Natural killer cell (primary cell): ENCODE data around the gene C1D. TPM values are rescaled to one million over a fixed set of nuclear protein-coding genes. Genes with fewer than 3 reads are reported as not detected.
"Not testable (repeated sequence)": the region's sequence is repeated elsewhere in the genome, so short reads cannot be mapped to it uniquely, and the experiment has no call there.

Source experiments
- ATAC-seq, 3 donors: fragments of 150-1000 bp in 2 of 3; fragments of 200-7000 bp in 1 of 3; cut with Tn5 transposase; 1 replicate in 1 of 3; 2 replicates in 2 of 3; pipeline ENCODE4 v1.10.0; 2021; ENCODE audit warnings: mild to moderate bottlenecking in 2 of 3, moderate library complexity in 2 of 3
- DNase-seq, 2 donors: peaks; one replicate each; pipeline versions ENCODE4 v3.0.0 to v3.0.0-alpha.2; 2013 to 2021; ENCODE audit warnings: mixed read lengths in 1 of 2
- H3K27ac ChIP-seq: one replicate; pipeline ENCODE4 v1.5.1; 2013; ENCODE audit warnings: mild to moderate bottlenecking, low read length
- H3K27me3 ChIP-seq: one replicate; pipeline ENCODE4 v1.6.1; 2013; ENCODE audit warnings: low read length; ENCODE audit not compliant: control insufficient read depth, insufficient read depth
- H3K36me3 ChIP-seq: one replicate; pipeline ENCODE4 v1.6.1; 2013; ENCODE audit warnings: low read length; ENCODE audit not compliant: control insufficient read depth, insufficient read depth
- H3K4me1 ChIP-seq: one replicate; pipeline ENCODE4 v1.6.1; 2013; ENCODE audit warnings: low read length; ENCODE audit not compliant: control insufficient read depth, insufficient read depth
- H3K4me3 ChIP-seq: one replicate; pipeline ENCODE4 v1.5.1; 2013; ENCODE audit warnings: low read length
- H3K9me3 ChIP-seq: one replicate; pipeline ENCODE4 v1.6.1; 2013; ENCODE audit warnings: low read length; ENCODE audit not compliant: control insufficient read depth, insufficient read depth
- H3K27ac Mint-ChIP-seq, 2 donors: one replicate each; pipeline ENCODE4 v1.8.0; 2022; ENCODE audit warnings: mild to moderate bottlenecking in 2 of 2, mixed read lengths in 2 of 2, moderate library complexity in 1 of 2
- H3K27me3 Mint-ChIP-seq, 2 donors: one replicate each; pipeline ENCODE4 v1.8.0; 2022; ENCODE audit warnings: low read depth in 2 of 2, mixed read lengths in 2 of 2
- H3K36me3 Mint-ChIP-seq: one replicate; pipeline ENCODE4 v1.8.0; 2022; ENCODE audit warnings: mixed read lengths
- H3K4me1 Mint-ChIP-seq, 2 donors: one replicate each; pipeline ENCODE4 v1.8.0; 2022; ENCODE audit warnings: mixed read lengths in 2 of 2
- H3K4me3 Mint-ChIP-seq: one replicate; pipeline ENCODE4 v1.8.0; 2022; ENCODE audit warnings: mild to moderate bottlenecking, moderate library complexity, mixed read lengths
- H3K9me3 Mint-ChIP-seq, 2 donors: one replicate each; pipeline ENCODE4 v1.8.0; 2022; ENCODE audit warnings: mixed read lengths in 2 of 2
- CTCF ChIP-seq: fragments of 200-600 bp; IDR thresholded peaks from one replicate; pipeline ENCODE4 v1.8.0; 2022; ENCODE audit warnings: antibody characterized with exemption
- WGBS: methylation state at CpG from one replicate; pipeline ENCODE4 v1.1.7; 2013; ENCODE audit warnings: missing lambda C conversion rate; ENCODE audit not compliant: insufficient coverage; 5-methylcytosine and 5-hydroxymethylcytosine counted together
- intact Hi-C: fragments of 100-400 bp; cut with micrococcal nuclease; formaldehyde crosslinking; loops from one replicate; pipeline ENCODE4 v1.14.2; 2022
- total RNA-seq, 4 donors: library from RNA; stranded (reverse); fragments of 120-200 nt in 1 of 4; gene quantifications; one replicate each; pipeline versions ENCODE4 v1.2.3 to v1.2.4, GENCODE V29; 2013 to 2022

C1D gene
- total RNA-seq, 3 donors from 2014 or later (not counting 1 experiment from before 2014, with no cell fraction given): 21.5 to 30.3 (median 22.6) TPM

- 94% methylated on average over 3 of the region's 3 CpGs for WGBS
- Histone ChIP-seq H3K27me3 (no peaks in the 10 kb centered on the region), H3K27ac (no peak overlapping the region), H3K36me3 (no peaks in the 10 kb centered on the region), H3K4me1 (no peaks in the 10 kb centered on the region), H3K9me3 (no peaks in the 10 kb centered on the region), H3K4me3 (no peak overlapping the region)
- no peak for TF ChIP-seq CTCF
- H3K27me3 Mint-ChIP-seq: peaks cover 16 to 41% of the 10 kb centered on the region in 2 donors
- H3K4me3 Mint-ChIP-seq: no peak overlapping the region
- no peaks in the 10 kb centered on the region for H3K4me1 Mint-ChIP-seq
- ATAC-seq: no peak
- H3K27ac Mint-ChIP-seq: no peak overlapping the region
- DNase-seq: no peak
- H3K9me3 Mint-ChIP-seq: no peaks in the 10 kb centered on the region
- no peaks in the 10 kb centered on the region for H3K36me3 Mint-ChIP-seq
- intact Hi-C loops: no loop called here
Measured at GRCh38 chr2:67997903-67998302, 64.9 kb downstream of the C1D start.

GRCh38 chr2:67997528-67997900 is 65.3 kb downstream of the C1D start:
- Mint-ChIP-seq H3K27me3 (peaks cover 15 to 38% of the 10 kb centered on the region in 2 donors), H3K4me3 (no peak overlapping the region), H3K4me1 (no peaks in the 10 kb centered on the region), H3K36me3 (no peaks in the 10 kb centered on the region), H3K9me3 (no peaks in the 10 kb centered on the region), H3K27ac (no peak overlapping the region)
- intact Hi-C loops: no loop called here
- ATAC-seq (no peak), DNase-seq (no peak)
- H3K27ac ChIP-seq: no peak overlapping the region
- WGBS: 39% methylated on average over 3 of the region's 3 CpGs
- no peak for TF ChIP-seq CTCF
- H3K4me1 ChIP-seq: no peaks in the 10 kb centered on the region
- H3K4me3 ChIP-seq: no peak overlapping the region
- no peaks in the 10 kb centered on the region for H3K36me3 ChIP-seq
- no peaks in the 10 kb centered on the region for H3K9me3 ChIP-seq
- no peaks in the 10 kb centered on the region for H3K27me3 ChIP-seq

GRCh38 chr2:67996772-67997527 is 65.9 kb downstream of the C1D start:
- ATAC-seq (no peak), DNase-seq (no peak)
- Histone ChIP-seq H3K4me3 (no peak overlapping the region), H3K27ac (no peak overlapping the region), H3K9me3 (no peaks in the 10 kb centered on the region), H3K36me3 (no peaks in the 10 kb centered on the region), H3K27me3 (no peaks in the 10 kb centered on the region), H3K4me1 (no peaks in the 10 kb centered on the region)
- H3K27ac Mint-ChIP-seq: no peak overlapping the region
- TF ChIP-seq CTCF: no peak
- no peaks in the 10 kb centered on the region for H3K9me3 Mint-ChIP-seq
- H3K4me3 Mint-ChIP-seq: no peak overlapping the region
- WGBS: 93% methylated on average over 4 of the region's 6 CpGs
- H3K27me3 Mint-ChIP-seq: peaks cover 14 to 32% of the 10 kb centered on the region in 2 donors
- no peaks in the 10 kb centered on the region for H3K4me1 Mint-ChIP-seq
- intact Hi-C loops: no loop called here
- no peaks in the 10 kb centered on the region for H3K36me3 Mint-ChIP-seq

GRCh38 chr2:67994716-67995115 is 68.1 kb downstream of the C1D start:
- Histone ChIP-seq H3K4me3 (no peak overlapping the region), H3K27me3 (no peaks in the 10 kb centered on the region), H3K36me3 (no peaks in the 10 kb centered on the region), H3K27ac (no peak overlapping the region), H3K4me1 (no peaks in the 10 kb centered on the region), H3K9me3 (no peaks in the 10 kb centered on the region)
- no peak overlapping the region for H3K4me3 Mint-ChIP-seq
- H3K27ac Mint-ChIP-seq: no peak overlapping the region
- 79% methylated on average over 1 of the region's 1 CpG for WGBS
- no peaks in the 10 kb centered on the region for H3K4me1 Mint-ChIP-seq
- intact Hi-C loops: no loop called here
- TF ChIP-seq CTCF: no peak
- no peak for DNase-seq
- no peaks in the 10 kb centered on the region for H3K36me3 Mint-ChIP-seq
- H3K27me3 Mint-ChIP-seq: peaks cover 6 to 27% of the 10 kb centered on the region in 2 donors
- H3K9me3 Mint-ChIP-seq: no peaks in the 10 kb centered on the region
- ATAC-seq: no peak

GRCh38 chr2:67994069-67994468 is 68.7 kb downstream of the C1D start:
- H3K9me3 Mint-ChIP-seq: not testable (repeated sequence)

More at GRCh38 chr2:67994069-67994468, 68.7 kb downstream of the C1D start:
- H3K36me3 ChIP-seq, H3K4me1 Mint-ChIP-seq, H3K27me3 ChIP-seq, H3K9me3 ChIP-seq, H3K4me1 ChIP-seq, H3K27ac Mint-ChIP-seq, DNase-seq, H3K4me3 Mint-ChIP-seq, H3K4me3 ChIP-seq, ATAC-seq, H3K27ac ChIP-seq, intact Hi-C loops, H3K36me3 Mint-ChIP-seq: not testable (repeated sequence)
- H3K27me3 Mint-ChIP-seq: peaks cover 8 to 27% of the 10 kb centered on the region in 2 donors
- 90% methylated on average over 3 of the region's 3 CpGs for WGBS
